GM21390 (cell line): Measurements from ENCODE around the gene MPC1.

Experiments used
- ATAC-seq: cut with Tn5 transposase; IDR thresholded peaks from one replicate; pipeline ENCODE4 v1.9.1; 2021; ENCODE audit not compliant: unreplicated experiment

Gene MPC1

GRCh38 chr6:166318649-166319600 lies 63.8 kb downstream of the MPC1 start:
- no peak for ATAC-seq

GRCh38 chr6:166318227-166318626 lies 64.5 kb downstream of the MPC1 start:
- ATAC-seq: no peak

GRCh38 chr6:166317261-166318212 lies 65.2 kb downstream of the MPC1 start:
- ATAC-seq: no peak

- no peak for ATAC-seq
Observed at GRCh38 chr6:166315436-166315835, 67.3 kb downstream of the MPC1 start.
